ENCODE measurements around the gene MMD2. TPM values are rescaled to one million over a fixed set of nuclear protein-coding genes. Genes with fewer than 3 reads are reported as not detected.

The MMD2 gene
- total and polyA plus RNA-seq, 2 experiments from 2014 or later, result 0.11 to 0.38 TPM

- no peaks in the 10 kb centered on the region for H3K36me3 ChIP-seq (ENCODE audit: insufficient read depth)
- ATAC-seq, result no peak
- no peak overlapping the region for H3K27ac ChIP-seq (ENCODE audit: low read depth)
- H3K79me2 ChIP-seq (replicated peaks; ENCODE audit: insufficient read depth), result no peaks in the 10 kb centered on the region
- Mint-ChIP-seq H3K27me3 (ENCODE audit: insufficient read depth, low read depth, poor library complexity) (no peaks in the 10 kb centered on the region), H3K27ac (no peak overlapping the region), H3K4me1 (peaks cover 3% of the 10 kb centered on the region; the same call in 2 of the 3 replicates), H3K36me3 (ENCODE audit: low read depth) (no peaks in the 10 kb centered on the region), H3K9me3 (no peaks in the 10 kb centered on the region), H3K4me3 (no peak overlapping the region)
- no peak overlapping the region for H2AFZ ChIP-seq
- no peaks in the 10 kb centered on the region for H4K20me1 ChIP-seq (replicated peaks; ENCODE audit: insufficient read depth)
- DNase-seq (ENCODE audit: low spot score), result no peak
- no peak overlapping the region for H3K4me3 ChIP-seq
- no peaks in the 10 kb centered on the region for H3K4me1 ChIP-seq (ENCODE audit: insufficient read depth)
- no peaks in the 10 kb centered on the region for H3K27me3 ChIP-seq (ENCODE audit: insufficient read depth)
- no peaks in the 10 kb centered on the region for H3K9me2 ChIP-seq (ENCODE audit: insufficient read depth)
- H3K4me2 ChIP-seq, result no peak overlapping the region
- H3F3A ChIP-seq (replicated peaks; ENCODE audit: low read depth), result no peaks in the 10 kb centered on the region
- TF ChIP-seq EZH2phosphoT487 (IDR thresholded peaks at IDR 0.05; ENCODE audit: unreplicated experiment) (no peak), JUNB (IDR thresholded peaks at IDR 0.05; ENCODE audit: unreplicated experiment) (no peak), REST (IDR thresholded peaks at IDR 0.05; ENCODE audit: unreplicated experiment) (no peak), ZNF331 (CRISPR knock-in tag; IDR thresholded peaks at IDR 0.05; ENCODE audit: low read depth) (no peak), CREB1 (CRISPR knock-in tag; IDR thresholded peaks at IDR 0.05; ENCODE audit: low read depth) (no peak), CTCF (conservative IDR thresholded peaks at IDR 0.05; ENCODE audit: low read depth in 2 of 2) (no peak), EZH2 (IDR thresholded peaks at IDR 0.05; ENCODE audit: low read depth, unreplicated experiment) (no peak), NANOG (IDR thresholded peaks at IDR 0.05; ENCODE audit: borderline replicate concordance) (no peak), ZNF462 (CRISPR knock-in tag; IDR thresholded peaks at IDR 0.05) (no peak), ETS1 (IDR thresholded peaks at IDR 0.05) (no peak), POLR2AphosphoS5 (IDR thresholded peaks at IDR 0.05; ENCODE audit: low read depth) (no peak), STAT1 (IDR thresholded peaks at IDR 0.05; ENCODE audit: unreplicated experiment) (no peak), ZNF114 (CRISPR knock-in tag; IDR thresholded peaks at IDR 0.05) (no peak)
These were observed 18.8 kb downstream of the MMD2 start for GRCh38 chr7:4939971-4940728.

All from GM23338 (cell line).